COR-L47 (cell line): ENCODE data around the gene B4GALT5.
"Not testable (repeated sequence)": the region's sequence is repeated elsewhere in the genome, so short reads cannot be mapped to it uniquely, and the experiment has no call there.

ENCODE experiments used
- DNase-seq: peaks from one replicate; lab custom pipeline; 2025; lab: John Stamatoyannopoulos, UW

The B4GALT5 gene

DNA sequence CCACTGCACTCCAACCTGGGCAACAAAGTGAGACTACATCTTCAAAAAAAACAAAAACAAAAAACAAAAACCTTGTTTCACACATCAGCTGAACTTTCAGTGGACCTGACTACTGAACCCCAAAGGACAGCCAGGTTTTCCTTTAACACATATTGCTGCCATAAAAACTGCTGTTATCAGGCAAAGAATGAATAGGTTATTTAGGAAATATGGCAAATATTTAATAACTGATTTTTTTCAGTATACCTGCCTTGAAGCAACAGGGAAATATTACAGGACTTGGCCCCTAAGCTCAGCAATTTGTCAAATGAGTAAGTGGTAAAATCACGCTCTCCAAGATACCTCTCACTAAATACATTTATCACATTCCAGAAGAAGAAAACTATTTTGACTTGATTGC lies 34.0 kb downstream of the B4GALT5 start:
- no peak for DNase-seq

DNA sequence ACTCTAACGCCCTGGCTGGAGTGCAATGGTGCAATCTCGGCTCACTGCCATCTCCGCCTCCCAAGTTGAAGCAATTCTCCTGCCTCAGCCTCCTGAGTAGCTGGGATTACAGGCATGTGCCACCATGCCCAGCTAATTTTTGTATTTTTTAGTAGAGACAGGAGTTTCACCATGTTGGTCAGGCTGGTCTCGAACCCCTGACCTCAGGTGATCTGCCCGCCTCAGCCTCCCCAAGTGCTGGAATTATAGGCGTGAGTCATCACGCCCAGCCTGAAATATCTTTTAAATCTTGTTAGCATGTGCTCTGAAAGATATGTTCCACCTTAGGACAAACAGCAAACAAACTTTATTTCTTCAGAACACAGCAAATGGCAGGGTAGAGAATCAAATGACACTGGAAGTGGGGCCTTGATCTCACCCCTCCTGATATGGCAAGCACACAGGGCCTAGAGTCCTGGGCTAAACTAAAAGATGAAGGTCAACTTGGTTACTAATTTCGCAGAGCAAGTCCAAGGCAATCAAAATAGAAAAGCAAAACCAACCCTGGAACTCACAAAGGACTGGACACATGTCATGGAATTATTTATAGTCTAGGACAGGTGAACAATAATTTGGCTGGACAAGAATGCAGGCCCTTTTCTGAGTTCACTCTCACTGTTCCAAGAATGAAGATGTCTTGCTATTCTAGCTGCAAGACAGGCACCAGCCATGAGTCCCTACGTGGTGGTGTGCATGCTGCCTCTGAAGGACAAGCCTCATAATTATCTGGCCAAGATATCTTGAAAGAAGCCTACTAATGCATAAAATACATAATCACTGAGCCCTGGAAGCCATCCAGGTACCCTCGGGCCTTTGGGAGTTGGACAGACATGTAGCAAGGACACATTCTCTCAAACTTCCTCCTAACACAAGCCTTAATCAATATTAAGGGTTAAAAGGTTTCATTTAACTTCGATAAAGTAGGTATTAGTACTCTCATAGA lies 35.6 kb downstream of the B4GALT5 start:
- no peak for DNase-seq

DNA sequence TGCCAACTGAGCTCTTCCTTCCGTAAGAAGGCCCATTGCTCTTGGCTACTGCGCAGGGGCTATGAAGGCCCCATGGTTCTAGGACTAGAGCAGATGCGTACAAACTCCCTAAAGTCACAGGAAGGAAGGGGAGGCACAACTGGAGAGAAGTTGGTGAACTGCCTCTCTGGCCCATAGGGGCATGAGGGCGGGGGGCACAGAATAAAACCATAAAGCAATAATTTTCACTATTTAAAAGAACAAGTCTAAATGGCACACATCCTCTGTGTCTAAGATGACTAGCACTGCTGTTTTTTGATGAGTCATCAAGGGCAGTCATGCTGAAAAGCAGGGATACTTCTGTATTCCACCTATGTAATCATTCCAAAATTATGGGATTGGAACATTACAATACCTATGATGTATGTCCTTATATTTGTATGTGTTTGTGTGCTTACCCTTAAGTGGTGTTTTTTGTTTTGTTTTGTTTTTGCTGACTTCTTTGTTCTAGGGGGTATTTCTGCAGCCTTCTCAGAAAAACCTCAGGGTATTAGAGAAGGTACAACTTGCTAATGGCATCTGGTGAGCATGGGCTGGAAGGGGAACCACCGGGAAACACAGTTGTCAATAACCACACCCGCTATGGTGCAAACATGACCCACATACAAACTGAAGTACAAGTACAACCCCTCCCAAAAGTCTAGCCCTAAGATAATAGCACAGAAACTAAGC lies 36.9 kb downstream of the B4GALT5 start:
- DNase-seq = no peak

DNA sequence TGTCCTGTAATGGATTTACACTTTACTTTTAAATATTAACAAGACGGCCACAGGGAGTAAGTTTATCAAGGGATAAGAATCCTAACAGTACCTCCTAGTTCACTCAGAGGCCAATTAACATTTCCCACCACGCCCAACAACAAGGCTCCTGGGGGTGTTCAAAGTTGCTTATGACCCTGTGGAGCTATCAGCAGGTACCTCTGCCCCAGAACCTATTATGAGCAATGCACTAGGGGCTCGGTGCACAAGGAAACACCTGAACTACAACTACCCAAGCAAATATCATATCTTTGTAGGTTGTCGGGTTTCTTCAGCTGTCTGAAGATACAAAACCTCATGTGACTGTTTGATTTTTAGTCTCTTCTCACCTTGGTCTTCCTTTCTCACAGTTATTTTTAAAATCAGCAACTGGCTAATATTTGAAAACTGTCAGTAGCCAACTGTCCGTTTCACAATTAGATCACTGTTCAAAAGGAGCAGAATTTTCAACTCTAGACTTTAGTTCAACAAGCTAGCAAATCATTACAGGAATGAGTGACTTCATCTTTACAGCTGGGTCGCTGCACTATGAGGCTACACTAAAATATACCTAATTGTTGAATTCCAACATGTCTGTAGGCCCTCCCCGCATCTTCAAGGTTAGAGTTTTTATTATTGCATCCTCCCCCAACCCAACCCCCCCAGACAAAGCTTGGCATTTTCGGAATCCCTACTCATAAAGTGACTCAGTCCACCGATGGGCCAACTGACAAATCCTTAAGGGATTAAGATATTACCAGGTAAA lies 38.1 kb downstream of the B4GALT5 start:
- no peak for DNase-seq

DNA sequence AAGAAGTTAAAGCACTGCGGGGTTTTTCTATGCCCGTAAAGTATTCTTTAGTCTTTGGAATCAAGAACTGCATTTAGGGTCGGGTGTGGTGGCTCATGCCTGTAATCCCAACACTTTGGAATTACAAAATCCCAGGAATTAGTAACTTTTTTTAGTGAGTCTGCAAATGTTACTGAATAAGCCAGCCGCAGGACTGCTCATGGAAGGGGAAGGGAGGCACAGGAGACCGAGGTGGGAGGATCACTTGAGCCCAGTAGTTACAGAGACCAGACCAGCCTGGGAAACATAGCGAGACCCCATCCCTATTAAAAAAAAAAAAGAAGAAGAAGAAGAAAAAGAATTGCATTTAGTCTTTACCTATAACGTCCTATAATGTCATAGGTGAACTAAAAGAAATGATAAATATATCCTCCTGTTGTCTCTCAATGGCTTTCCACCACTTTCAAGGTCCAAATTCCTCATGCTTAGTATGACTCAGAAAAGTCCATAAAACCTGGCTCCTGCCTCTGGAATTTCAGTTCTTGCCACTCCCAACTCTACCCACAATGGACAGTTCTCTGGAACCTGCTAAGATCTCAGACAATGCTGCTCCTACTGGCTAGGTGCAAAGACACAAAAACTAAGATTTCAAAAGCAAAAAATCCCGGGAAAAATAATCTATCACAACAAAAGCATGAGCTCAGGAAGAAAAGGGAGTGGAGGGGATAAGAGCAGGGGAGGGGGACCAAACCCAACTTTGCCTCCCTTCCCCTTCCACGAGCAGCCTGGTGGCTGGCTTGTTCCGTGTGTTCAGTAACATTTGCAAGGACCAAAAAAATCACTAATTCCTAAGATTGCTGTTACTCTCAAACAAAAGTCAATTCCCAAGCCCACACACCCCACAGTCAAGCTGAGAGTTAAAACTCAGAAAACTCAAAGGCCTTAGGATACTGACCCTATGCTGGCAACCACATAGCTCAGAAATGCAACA lies 39.0 kb downstream of the B4GALT5 start:
- no peak for DNase-seq

DNA sequence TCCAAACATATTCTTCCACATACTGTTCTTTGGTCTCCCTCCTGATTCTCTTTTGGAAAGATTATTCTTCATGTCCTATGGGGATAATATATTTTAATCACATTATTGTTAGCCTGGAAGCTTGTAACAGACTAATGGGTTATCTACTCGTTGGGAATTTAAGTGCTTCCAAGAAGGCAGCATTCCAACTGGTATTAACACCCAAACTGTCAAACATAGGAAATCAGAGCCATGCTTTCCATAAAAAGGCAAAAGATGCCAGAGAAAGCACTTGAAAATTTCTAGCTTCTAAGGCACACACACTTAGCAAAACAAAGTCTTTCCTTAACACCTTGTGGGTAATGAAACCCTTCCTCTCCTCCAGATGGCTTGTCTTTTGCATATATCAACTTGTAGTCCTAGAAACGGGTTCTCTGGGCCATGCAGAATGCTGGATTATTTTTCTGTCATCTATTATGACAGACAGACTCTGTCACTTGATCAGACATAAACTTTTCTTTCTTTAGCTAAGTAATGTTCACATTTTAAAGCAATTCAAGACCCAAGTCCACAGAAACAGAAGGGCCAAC lies 41.5 kb downstream of the B4GALT5 start:
- DNase-seq = no peak

DNA sequence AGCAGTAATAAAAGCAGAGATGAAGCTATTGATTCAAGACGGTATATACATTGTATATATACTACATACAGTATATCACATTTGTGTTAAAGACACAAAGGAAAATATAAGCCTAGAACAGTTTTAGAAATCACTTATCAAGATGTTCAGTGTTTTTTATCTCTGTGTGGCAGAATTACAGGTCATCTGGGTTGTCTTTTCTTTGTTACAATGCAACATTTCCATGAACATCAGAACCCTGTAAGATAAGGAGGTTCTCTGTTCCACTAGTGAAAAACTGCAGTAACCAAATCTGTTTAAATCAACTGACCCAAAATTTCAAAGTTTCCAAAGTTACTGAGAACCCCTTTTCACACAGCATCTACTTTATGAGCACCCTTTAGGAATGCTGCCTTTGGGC lies 42.2 kb downstream of the B4GALT5 start:
- DNase-seq = no peak

DNA sequence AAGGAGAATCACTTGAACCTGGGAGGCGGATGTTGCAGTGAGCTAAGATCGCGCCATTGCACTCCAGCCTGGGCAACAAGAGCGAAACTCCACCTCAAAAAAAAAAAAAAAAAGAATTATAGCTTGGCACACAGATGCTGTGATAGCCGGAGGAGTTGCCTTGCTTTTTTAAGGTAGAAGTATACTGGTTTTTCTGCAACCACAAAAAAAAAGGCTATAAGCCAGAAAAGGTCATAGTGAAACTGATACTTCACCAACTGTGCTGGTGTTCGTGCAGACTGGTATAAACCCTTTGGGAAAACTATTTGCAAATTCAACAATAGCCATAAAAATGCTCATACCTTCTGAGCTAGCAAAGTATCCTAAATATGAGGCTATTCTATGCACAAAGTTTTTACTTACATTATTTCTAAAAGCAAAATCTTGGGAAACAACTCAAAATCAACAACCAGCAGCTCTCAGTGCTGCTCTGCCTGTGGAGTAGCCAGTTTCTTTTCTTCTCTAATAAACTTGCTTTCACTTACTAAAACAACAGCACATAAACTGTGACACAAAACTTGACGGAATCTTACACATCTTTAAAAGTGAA lies 44.0 kb downstream of the B4GALT5 start:
- no peak for DNase-seq

DNA sequence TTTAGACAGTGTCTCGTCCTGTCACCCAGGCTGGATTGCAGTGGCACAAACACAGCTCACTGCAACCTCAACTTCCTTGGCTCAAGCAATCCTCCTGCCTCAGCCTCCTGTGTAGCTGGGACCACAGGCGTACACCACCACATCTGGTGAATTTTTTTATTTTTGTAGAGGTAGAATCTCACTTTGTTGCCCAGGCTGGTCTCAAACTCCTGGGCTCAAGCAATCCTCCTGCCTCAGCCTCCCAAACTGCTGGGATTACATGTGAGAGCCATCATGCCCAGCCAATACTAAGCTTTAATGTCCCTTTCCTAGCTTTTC lies 44.8 kb downstream of the B4GALT5 start:
- DNase-seq = not testable (repeated sequence)

DNA sequence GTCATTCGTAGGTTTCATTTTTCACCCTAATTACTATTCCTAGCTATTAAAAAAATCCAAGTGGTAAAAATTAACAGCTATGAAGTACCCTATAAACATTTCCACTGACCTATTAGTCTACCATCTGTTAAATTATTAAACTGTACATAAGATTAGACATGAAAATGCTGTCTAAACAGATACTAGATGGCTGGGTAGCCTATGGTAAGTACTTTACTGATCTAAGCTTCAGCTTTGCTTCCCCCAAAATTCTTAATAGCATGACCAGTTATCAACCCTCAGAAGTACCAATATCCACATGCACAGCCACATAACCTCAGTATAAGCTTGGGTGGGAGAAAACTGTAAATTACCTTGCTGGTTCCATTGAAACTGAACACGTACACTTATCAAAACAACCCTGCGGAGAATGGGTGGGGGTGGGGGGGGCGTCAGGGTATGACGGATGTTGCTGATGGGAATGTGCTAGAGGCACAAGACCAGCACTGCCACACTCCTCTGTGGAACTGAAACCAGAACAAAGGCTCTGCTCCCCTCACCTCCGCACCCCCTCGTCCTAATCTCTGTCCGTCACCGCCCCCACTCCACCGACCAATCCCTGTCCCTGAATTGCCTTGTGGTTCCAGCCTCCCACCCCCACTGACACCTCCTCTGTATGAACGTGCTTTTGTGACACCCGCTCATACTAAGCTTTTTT lies 45.3 kb downstream of the B4GALT5 start:
- no peak for DNase-seq

DNA sequence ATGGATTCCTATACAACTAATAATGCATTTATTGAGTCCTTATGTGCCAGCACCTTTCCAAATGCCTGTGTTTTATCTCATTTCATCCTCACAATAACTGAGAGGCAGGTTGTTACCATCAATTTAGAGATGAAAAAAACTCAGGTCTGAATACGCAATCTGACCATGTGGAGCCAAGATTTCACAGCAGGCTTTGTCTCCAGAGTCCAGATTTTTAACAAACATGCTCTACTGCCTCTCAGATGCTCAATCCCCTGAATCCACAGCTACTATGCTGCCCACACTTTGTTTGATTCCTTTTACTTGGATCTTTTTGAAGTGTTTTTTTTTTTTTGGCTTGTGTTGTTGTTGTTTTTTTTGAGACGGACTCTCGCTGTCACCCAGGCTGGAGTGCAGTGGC lies 46.8 kb downstream of the B4GALT5 start:
- DNase-seq = no peak

DNA sequence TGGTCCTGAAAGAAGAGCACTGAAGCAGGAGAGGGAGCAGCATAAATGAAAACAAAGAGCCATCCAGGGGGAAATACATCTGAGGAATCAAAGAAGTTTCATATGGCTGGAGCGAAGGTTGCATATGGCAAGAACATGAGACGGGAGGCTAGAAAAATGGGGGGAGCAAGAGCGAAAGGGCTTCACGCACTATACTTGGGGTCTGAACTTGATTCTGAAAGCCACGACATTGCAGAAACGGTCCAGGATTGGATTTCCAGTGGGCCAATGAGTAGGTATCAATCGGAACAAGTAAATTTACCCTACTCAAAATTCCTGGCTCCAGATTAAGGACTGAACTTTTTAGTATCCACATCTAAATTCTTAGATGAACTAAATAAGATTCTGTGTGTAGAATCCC lies 47.9 kb downstream of the B4GALT5 start:
- no peak for DNase-seq

DNA sequence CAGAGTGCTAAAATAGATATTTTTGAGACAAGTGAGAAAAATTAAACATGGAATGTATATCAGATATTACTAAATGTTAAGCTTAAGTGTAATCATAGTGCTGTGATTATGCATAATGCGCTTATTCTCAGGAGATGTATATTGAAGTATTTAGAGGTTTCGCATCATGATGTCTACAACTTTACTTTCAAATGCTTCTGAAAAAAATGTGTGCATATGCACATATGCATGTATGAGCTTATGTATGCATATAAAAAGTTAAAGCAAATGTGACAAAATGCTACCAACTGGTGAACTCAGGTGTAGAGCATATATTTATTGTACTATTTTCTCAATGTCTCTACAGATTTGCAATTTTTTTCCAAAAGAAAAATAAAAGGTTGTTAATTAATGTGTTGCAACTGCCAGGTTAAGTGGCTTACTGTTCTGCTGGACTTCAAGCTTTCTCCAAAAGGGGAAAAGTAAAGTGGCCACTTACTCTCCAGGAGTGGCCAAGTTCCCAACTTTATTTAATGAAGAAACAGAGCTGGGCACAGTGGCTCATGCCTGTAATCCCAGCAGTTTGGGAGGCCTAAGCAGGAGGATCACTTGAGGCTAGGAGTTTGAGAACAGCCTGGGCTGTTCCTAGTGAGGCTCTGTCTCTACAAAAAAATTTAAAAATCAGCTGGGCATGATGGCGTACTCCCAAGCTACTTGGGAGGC lies 48.9 kb downstream of the B4GALT5 start:
- DNase-seq = no peak

DNA sequence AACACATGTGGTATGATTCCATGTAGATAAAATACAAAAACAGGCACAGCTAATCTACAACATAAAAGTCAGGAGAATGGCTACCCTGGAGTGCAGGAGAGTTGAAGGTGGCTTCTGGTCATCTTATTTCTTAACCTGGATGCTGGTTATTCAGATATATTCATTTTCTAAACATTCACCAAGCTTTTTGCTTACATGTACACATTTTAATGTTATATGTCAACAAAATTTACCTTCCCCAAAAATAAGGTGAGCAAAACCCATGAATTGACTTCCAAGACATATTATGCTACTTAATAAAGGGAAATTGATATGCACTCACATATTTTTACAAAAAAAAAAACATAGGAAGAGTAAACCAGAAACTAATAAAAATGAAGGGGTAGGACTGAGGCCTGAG lies 50.6 kb downstream of the B4GALT5 start:
- DNase-seq = no peak

DNA sequence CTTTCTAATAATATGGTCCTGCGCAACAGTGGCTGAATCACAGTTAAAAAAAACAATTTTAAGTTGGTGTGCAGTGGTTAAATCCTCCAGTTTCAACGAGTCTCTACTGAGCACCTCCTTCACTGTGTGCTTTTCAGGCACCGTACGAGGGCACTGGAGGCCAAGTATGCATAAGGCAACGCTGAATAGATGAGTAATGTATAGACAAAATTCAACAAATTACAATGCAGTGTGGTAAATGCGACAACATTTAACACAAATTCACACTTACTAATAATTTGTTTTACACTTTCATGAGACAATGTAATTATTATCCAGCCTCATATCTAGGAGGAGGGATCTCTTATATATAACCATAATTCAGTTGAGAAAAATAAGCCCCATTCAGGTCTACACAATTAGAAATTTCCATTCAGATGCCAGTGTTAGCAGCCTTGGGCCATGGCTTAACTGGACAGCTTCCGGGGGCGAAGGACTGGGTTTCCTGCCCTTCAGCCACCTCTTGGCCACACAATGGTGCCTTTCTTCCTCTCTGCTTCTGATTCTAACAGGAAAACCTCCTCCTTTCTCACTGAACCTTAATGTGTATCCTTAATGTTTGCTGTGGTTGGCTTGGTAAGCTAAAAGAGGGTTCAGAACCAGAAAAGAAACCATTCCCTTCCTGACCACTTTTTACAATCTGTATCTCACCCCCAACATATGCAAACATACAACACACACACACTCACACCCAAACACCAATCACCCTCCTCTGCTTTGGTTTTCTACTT lies 51.9 kb downstream of the B4GALT5 start:
- DNase-seq = no peak

DNA sequence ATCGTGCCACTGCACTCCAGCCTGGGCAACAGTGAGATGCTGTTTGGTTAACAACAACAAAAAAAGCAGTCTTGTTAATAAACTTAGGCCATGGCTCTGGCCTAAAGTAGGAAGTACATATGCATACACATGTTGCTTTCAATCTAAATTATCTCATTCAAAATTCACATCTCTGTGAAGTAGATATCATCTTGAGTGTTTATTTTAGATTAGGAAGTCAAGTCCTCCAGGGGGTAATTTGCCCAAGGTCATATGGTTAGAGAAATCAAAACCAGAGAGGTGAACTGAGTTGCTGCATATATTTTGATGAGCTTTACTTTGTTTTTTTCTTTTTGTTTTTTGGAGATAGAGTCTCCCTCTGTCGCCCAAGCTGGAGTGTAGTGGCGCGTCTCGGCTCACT lies 52.8 kb downstream of the B4GALT5 start:
- DNase-seq = no peak

DNA sequence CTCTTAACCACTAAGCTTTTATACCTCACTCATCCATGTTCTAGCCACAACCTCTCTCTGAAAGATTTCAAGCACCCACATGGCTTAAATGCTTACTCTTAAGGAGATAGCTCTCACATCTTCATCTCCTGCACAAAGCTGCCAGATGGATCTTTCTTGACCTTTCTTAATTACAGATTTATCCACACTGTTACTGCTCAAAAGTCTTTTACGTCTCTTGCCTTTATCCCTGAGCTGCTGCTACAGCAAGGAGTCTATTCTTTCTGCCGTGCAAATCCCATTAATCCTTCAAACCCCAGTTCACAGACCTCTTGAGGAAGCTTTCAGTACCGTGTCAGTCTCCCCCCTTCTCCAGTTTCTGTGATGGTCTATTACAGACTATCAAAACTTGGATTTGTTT lies 54.6 kb downstream of the B4GALT5 start:
- DNase-seq = no peak

DNA sequence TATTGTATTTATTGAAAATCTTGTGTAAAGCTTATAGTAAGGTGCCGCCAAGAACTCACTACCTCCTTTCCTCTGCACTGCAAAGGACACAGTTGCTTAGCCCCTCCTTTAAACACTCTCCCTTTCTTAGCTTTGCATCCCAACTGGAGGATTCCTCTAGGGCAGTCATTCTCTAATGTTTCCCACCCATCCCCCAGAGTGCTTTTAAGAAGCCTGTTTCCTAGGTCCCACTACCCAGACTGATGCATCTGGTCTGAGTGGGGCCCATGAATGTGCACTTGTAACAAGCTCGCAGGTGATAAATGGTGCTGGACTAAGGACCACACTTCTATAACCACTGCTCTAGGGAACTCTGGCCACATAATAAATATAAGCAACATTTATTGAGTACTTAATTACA lies 55.2 kb downstream of the B4GALT5 start:
- no peak for DNase-seq
